Astrocyte of the hippocampus (primary cell): Measurements from ENCODE around the gene GAP43.

Experiments used
- DNase-seq: peaks from one replicate; pipeline ENCODE4 v3.0.0; 2011; ENCODE audit warnings: low read depth, low spot score

GAP43 gene

GRCh38 chr3:115623044-115623868 lies at the start of gene GAP43:
GAP43 (plus strand) TSS chr3:115623510; CDS start chr3:115623690, 180 bp downstream.
- DNase-seq = peak; percentile 90

- no peak for DNase-seq
Observed at GRCh38 chr3:115576325-115576875, 46.9 kb upstream of the GAP43 start.

- no peak for DNase-seq
Observed at GRCh38 chr3:115577000-115577399, 46.3 kb upstream of the GAP43 start.

GRCh38 chr3:115578331-115578730 lies 45.0 kb upstream of the GAP43 start:
- no peak for DNase-seq

- DNase-seq = no peak
Observed at GRCh38 chr3:115580566-115580965, 42.7 kb upstream of the GAP43 start.

GRCh38 chr3:115581362-115582135 lies 41.8 kb upstream of the GAP43 start:
- DNase-seq = peak; percentile 27

GRCh38 chr3:115588201-115589115 lies 34.9 kb upstream of the GAP43 start:
- no peak for DNase-seq

GRCh38 chr3:115590873-115591272 lies 32.4 kb upstream of the GAP43 start:
- DNase-seq = no peak

- peak; percentile 16 for DNase-seq
Observed at GRCh38 chr3:115595611-115596275, 27.6 kb upstream of the GAP43 start.

GRCh38 chr3:115598216-115598615 lies 25.1 kb upstream of the GAP43 start:
- no peak for DNase-seq

- no peak for DNase-seq
Observed at GRCh38 chr3:115602194-115602593, 21.1 kb upstream of the GAP43 start.

- DNase-seq = no peak
Observed at GRCh38 chr3:115611630-115612029, 11.7 kb upstream of the GAP43 start.

- peak; percentile 91 for DNase-seq
Observed at GRCh38 chr3:115615001-115615814, 8.1 kb upstream of the GAP43 start.

- no peak for DNase-seq
Observed at GRCh38 chr3:115616461-115616860, 6.8 kb upstream of the GAP43 start.

GRCh38 chr3:115617591-115617990 lies 5.7 kb upstream of the GAP43 start:
- no peak for DNase-seq

- peak; percentile 7 for DNase-seq
Observed at GRCh38 chr3:115624029-115624741, 875 bp downstream of the GAP43 start.

GRCh38 chr3:115624901-115625300 lies 1.6 kb downstream of the GAP43 start:
- no peak for DNase-seq

GRCh38 chr3:115626006-115626409 lies 2.7 kb downstream of the GAP43 start:
- DNase-seq = no peak

GRCh38 chr3:115626721-115627120 lies 3.4 kb downstream of the GAP43 start:
- no peak for DNase-seq
